ENCODE results near the gene LAMA5. TPM values are rescaled to one million over a fixed set of nuclear protein-coding genes. Genes with fewer than 3 reads are reported as not detected.

Gene LAMA5
- total RNA-seq, 2 experiments from 2014 or later: 0.16 to 0.78 TPM

DNA sequence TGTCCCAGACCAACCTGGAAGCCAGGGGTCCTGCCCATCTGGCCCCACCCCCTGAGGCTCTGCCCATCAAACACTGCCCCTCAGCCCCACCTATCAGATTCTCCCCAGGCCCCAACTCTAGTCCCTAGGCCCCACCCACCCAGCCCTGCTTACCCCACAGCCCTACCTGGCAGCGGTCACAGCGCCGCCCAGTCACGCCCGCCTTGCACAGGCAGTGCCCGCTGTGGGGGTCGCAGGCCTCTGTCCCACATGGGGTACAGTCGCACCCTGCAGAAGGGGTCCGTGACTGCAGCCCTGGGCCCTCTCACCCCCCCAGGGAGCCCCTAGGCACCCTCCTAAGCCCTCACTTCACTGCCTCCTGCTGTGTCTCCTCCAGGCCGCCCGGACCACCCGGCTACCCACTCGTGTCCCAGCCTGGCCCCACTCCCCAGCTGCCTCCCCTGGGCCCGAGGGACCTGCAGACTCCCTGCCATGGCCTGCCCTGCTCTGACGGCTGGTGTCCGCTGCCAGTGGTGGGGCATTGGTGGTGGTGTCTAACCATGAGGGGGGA, 44.5 kb downstream of the LAMA5 start:
- ChIA-PET CTCF (no interaction called here), POLR2A (no interaction called here)
- intact Hi-C loops (cut with DNase I, micrococcal nuclease): no loop called here
- H3K27me3 Mint-ChIP-seq: no peaks in the 10 kb centered on the region
- Histone ChIP-seq H3K4me1 (ENCODE audit: insufficient read depth, low read length) (no peaks in the 10 kb centered on the region), H3K9me3 (ENCODE audit: control insufficient read depth in 1 of 2, insufficient read depth in 1 of 2, low read length in 2 of 2) (peaks cover 0 to 16% of the 10 kb centered on the region in 2 experiments), H3K27me3 (ENCODE audit: control insufficient read depth in 1 of 2, insufficient read depth in 2 of 2, low read length in 2 of 2) (no peaks in the 10 kb centered on the region), H3K4me3 (ENCODE audit: low read length) (no peak overlapping the region), H3K27ac (ENCODE audit: low read depth in 1 of 2, low read length in 2 of 2) (no peak overlapping the region), H3K36me3 (ENCODE audit: insufficient read depth, low read length) (no peaks in the 10 kb centered on the region)
- DNase-seq (no peak), ATAC-seq (ENCODE audit: poor library complexity) (no peak)
- no peaks in the 10 kb centered on the region for H3K4me1 Mint-ChIP-seq (ENCODE audit: low read depth)
- TF ChIP-seq, protein P1, sequence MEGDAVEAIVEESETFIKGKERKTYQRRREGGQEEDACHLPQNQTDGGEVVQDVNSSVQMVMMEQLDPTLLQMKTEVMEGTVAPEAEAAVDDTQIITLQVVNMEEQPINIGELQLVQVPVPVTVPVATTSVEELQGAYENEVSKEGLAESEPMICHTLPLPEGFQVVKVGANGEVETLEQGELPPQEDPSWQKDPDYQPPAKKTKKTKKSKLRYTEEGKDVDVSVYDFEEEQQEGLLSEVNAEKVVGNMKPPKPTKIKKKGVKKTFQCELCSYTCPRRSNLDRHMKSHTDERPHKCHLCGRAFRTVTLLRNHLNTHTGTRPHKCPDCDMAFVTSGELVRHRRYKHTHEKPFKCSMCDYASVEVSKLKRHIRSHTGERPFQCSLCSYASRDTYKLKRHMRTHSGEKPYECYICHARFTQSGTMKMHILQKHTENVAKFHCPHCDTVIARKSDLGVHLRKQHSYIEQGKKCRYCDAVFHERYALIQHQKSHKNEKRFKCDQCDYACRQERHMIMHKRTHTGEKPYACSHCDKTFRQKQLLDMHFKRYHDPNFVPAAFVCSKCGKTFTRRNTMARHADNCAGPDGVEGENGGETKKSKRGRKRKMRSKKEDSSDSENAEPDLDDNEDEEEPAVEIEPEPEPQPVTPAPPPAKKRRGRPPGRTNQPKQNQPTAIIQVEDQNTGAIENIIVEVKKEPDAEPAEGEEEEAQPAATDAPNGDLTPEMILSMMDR (IDR thresholded peaks at IDR 0.05): no peak
- no peak overlapping the region for H3K4me3 Mint-ChIP-seq
- H3K36me3 Mint-ChIP-seq (ENCODE audit: low read depth): no peaks in the 10 kb centered on the region
- no peak overlapping the region for H3K27ac Mint-ChIP-seq
- H3K9me3 Mint-ChIP-seq: no peaks in the 10 kb centered on the region

DNA sequence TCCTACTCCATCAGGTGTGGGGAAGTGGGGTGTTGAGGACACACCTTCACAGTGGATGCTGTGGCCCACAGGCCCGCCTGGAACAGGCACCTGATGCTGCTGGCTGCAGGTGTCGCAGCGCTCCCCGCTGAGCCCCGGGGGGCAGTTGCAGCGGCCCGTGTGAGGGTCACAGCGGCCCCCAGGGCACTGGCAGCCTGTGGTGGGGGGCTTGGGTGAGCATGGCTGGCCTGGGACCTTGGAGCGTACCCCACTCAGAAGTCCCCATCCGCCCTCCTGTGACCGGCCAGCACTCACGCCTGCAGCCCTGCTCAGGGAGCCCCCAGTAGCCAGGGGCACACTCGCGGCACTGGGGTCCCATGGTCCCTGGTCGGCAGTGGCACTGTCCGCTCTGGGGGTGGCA, 45.1 kb downstream of the LAMA5 start:
- H3K36me3 Mint-ChIP-seq (ENCODE audit: low read depth): no peaks in the 10 kb centered on the region
- Histone ChIP-seq H3K4me3 (ENCODE audit: low read length) (no peak overlapping the region), H3K27me3 (ENCODE audit: control insufficient read depth in 1 of 2, insufficient read depth in 2 of 2, low read length in 2 of 2) (no peaks in the 10 kb centered on the region), H3K9me3 (ENCODE audit: control insufficient read depth in 1 of 2, insufficient read depth in 1 of 2, low read length in 2 of 2) (peaks cover 0 to 22% of the 10 kb centered on the region in 2 experiments), H3K36me3 (ENCODE audit: insufficient read depth, low read length) (no peaks in the 10 kb centered on the region), H3K4me1 (ENCODE audit: insufficient read depth, low read length) (no peaks in the 10 kb centered on the region), H3K27ac (ENCODE audit: low read depth in 1 of 2, low read length in 2 of 2) (no peak overlapping the region)
- TF ChIP-seq, protein P1 (IDR thresholded peaks at IDR 0.05): no peak
- no peak overlapping the region for H3K27ac Mint-ChIP-seq
- DNase-seq (no peak), ATAC-seq (ENCODE audit: poor library complexity) (no peak)
- intact Hi-C loops (cut with DNase I, micrococcal nuclease): no loop called here
- ChIA-PET POLR2A (no interaction called here), CTCF (no interaction called here)
- no peaks in the 10 kb centered on the region for H3K9me3 Mint-ChIP-seq
- no peak overlapping the region for H3K4me3 Mint-ChIP-seq
- no peaks in the 10 kb centered on the region for H3K4me1 Mint-ChIP-seq (ENCODE audit: low read depth)
- no peaks in the 10 kb centered on the region for H3K27me3 Mint-ChIP-seq

DNA sequence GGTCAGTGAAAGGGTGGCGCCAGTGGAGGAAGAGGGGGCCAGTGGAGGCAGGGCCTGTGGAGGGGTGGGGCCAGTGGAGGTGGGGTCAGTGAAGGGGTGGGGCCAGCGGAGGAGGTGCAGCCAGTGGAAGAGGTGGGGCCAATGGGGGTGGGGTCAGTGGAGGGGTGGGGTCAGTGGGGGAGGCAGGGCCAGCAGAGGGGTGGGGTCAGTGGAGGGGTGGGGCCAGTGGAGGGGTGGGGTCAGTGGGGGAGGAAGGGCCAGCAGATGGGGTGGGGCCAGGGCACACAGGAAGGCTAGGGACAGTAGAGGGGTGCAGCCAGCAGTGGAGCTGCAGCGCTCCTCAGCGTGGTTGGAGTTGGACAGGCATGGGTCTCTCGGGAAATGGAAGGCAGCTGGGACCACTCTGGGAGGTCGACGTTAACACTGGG, 45.6 kb downstream of the LAMA5 start:
- no peaks in the 10 kb centered on the region for H3K36me3 Mint-ChIP-seq (ENCODE audit: low read depth)
- no peak overlapping the region for H3K4me3 ChIP-seq (ENCODE audit: low read length)
- intact Hi-C loops (cut with DNase I, micrococcal nuclease): no loop called here
- no peaks in the 10 kb centered on the region for H3K4me1 ChIP-seq (ENCODE audit: insufficient read depth, low read length)
- CTCF ChIA-PET: no interaction called here
- no peaks in the 10 kb centered on the region for H3K27me3 ChIP-seq (ENCODE audit: control insufficient read depth in 1 of 2, insufficient read depth in 2 of 2, low read length in 2 of 2)
- H3K27ac Mint-ChIP-seq: no peak overlapping the region
- H3K4me1 Mint-ChIP-seq (ENCODE audit: low read depth): no peaks in the 10 kb centered on the region
- H3K36me3 ChIP-seq (ENCODE audit: insufficient read depth, low read length): no peaks in the 10 kb centered on the region
- no peak overlapping the region for H3K4me3 Mint-ChIP-seq
- no peak overlapping the region for H3K27ac ChIP-seq (ENCODE audit: low read depth in 1 of 2, low read length in 2 of 2)
- no peaks in the 10 kb centered on the region for H3K27me3 Mint-ChIP-seq
- H3K9me3 Mint-ChIP-seq: no peaks in the 10 kb centered on the region
- TF ChIP-seq, protein P1 (IDR thresholded peaks at IDR 0.05): no peak
- ATAC-seq (ENCODE audit: poor library complexity) (peak; percentile 37), DNase-seq (peak in 2 of 14 experiments; percentile 28 to 48)
- POLR2A ChIA-PET: no interaction called here
- H3K9me3 ChIP-seq (ENCODE audit: control insufficient read depth in 1 of 2, insufficient read depth in 1 of 2, low read length in 2 of 2): peaks cover 0 to 22% of the 10 kb centered on the region in 2 experiments
